Gastroesophageal sphincter (tissue), 3 donors: ENCODE results near the gene WEE1.

Experiments used
- CTCF ChIP-seq, 4 experiments: fragments of 200-600 bp in 2 of 4; fragments of 450-650 bp in 2 of 4; sonication (generic) in 1 of 4; IDR thresholded peaks; one replicate each; pipeline ENCODE4 v1.5.1; 2017 to 2019; ENCODE audit warnings: antibody characterized with exemption in 4 of 4, mild to moderate bottlenecking in 2 of 4, moderate library complexity in 2 of 4
- EP300 ChIP-seq: sonication (generic); formaldehyde crosslinking; IDR thresholded peaks from one replicate; pipeline ENCODE4 v1.6.1; 2017; ENCODE audit warnings: antibody characterized with exemption, mild to moderate bottlenecking
- POLR2A ChIP-seq, 2 donors: fragments of 450-650 bp; IDR thresholded peaks; one replicate each; pipeline ENCODE4 v1.6.1; 2017; ENCODE audit warnings: antibody characterized with exemption in 2 of 2, mild to moderate bottlenecking in 2 of 2, moderate library complexity in 1 of 2

- TF ChIP-seq POLR2A (IDR thresholded peaks at IDR 0.05) = no peak
- TF ChIP-seq CTCF (IDR thresholded peaks at IDR 0.05) = no peak
- no peak for TF ChIP-seq EP300
Observed at GRCh38 chr11:9624448-9624847, 51.0 kb downstream of the WEE1 start.
